HG03139 (cell line): Measurements from ENCODE around the gene TNFAIP8L3.
"Not testable (repeated sequence)": the region's sequence is repeated elsewhere in the genome, so short reads cannot be mapped to it uniquely, and the experiment has no call there.

Experiments used
- ATAC-seq: cut with Tn5 transposase; IDR thresholded peaks from one replicate; pipeline ENCODE4 v1.9.1; 2021; ENCODE audit not compliant: unreplicated experiment

TNFAIP8L3 gene

DNA sequence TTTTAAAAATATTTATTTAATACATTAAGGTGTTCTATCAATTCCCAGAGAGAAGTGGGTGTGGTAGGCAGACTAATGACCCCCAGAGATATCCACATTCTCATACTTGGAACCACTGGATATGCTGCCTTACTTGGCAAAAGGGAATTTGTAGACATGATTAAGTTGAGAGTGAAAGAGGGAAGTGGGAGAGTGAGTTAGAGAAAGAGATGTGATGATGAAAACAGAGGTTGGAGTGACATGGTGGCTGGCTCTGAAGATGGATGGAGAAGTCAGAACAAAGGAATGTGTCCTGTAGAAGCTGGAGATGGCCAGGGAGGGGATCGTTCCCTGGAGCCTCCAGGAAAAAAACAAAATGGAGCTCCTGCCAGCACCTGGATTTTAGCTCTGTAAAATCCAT is 32.0 kb downstream of the TNFAIP8L3 start:
- no peak for ATAC-seq

DNA sequence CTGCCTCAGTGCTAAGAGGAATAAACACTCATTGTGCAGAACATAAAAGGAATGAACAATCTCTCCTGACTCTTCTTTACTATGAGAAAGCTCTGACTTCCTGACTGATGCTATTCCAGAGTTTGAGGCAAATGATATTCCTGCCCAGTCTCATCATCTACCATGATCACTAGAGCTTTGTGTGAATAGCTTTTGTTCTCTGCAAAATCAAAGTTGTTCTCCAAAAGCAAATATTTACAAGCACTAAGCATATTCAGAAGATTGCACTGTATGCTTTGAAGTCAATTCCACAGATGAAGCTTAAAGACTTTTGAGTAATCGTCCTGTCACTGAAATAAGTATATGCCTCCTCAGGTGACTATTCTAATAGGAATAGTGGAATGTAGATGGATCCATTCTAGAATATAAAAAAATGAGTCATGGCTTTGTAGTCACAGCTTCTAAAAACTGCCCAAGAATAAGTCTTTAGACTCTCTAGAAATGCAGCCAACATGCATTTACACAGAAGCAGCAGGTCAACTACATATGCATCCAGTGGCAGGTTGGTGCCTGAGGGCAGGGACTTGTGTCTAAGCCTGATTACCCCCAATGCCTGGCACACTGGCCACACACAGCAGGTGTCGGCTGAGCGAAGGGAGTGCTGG is 34.6 kb downstream of the TNFAIP8L3 start:
- ATAC-seq: no peak

DNA sequence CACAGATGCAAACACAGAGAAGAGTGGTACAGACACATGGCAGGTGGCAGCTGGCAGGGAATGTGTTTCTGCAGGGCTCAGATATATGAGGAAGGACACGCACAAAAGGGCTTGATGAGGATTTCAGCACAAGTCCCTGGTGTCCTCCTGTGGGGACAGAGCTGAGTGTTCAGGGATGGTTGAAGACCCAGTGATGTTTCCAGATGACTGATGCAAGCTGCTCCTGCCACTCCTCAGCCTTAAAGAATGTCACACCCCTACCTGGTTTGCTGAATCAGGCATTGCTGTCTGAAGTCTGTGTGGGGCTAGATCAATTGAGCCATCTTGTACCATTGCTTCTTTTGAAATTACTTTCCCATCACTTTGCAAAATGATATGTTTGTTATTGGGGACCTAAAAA is 40.2 kb downstream of the TNFAIP8L3 start:
- ATAC-seq: no peak

GRCh38 chr15:51053571-51053970 is 41.1 kb downstream of the TNFAIP8L3 start:
- no peak for ATAC-seq

GRCh38 chr15:51051776-51052175 is 42.9 kb downstream of the TNFAIP8L3 start:
- ATAC-seq: no peak

DNA sequence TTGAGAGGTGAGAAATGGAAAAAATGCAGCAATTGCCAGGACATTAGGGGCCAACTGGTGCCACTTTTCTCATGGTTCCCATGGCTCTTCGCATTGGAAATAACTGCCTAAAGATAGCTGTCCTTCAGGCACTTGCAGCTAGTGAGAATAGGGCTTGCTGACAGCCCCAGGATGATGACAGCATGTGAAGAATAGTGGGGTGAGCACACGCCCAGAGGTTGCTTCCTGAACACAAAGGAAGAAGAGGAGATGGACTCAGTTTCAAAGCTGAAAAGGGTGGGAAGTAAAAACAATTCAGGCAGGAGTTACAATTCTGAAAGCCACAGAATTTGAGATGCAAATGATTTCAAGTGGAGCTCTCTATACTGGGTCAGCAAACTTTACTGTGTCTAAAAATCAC is 45.6 kb downstream of the TNFAIP8L3 start:
- no peak for ATAC-seq

GRCh38 chr15:51048308-51048707 is 46.4 kb downstream of the TNFAIP8L3 start:
- ATAC-seq: no peak

- ATAC-seq: no peak
Measured at GRCh38 chr15:51046799-51047449, 47.8 kb downstream of the TNFAIP8L3 start.

DNA sequence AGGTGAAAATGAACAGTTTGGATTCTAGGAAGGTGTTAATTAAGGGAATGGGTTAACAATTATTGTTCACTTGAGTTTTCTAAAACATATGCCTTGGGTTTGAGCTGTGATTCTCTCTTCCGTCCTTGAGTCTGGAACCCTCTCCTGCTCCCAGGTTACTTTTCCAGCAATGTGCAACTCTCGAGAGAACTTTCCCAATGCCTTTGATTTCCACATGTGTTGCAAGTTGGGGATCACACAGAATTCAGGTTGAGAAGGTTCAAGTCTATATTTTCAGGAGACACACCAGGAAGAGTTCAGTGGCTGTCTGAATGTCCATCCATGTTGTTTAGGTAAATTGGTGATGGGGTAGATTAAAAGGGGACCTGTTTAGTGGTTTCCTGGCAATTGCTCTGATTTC is 48.7 kb downstream of the TNFAIP8L3 start:
- ATAC-seq: no peak

DNA sequence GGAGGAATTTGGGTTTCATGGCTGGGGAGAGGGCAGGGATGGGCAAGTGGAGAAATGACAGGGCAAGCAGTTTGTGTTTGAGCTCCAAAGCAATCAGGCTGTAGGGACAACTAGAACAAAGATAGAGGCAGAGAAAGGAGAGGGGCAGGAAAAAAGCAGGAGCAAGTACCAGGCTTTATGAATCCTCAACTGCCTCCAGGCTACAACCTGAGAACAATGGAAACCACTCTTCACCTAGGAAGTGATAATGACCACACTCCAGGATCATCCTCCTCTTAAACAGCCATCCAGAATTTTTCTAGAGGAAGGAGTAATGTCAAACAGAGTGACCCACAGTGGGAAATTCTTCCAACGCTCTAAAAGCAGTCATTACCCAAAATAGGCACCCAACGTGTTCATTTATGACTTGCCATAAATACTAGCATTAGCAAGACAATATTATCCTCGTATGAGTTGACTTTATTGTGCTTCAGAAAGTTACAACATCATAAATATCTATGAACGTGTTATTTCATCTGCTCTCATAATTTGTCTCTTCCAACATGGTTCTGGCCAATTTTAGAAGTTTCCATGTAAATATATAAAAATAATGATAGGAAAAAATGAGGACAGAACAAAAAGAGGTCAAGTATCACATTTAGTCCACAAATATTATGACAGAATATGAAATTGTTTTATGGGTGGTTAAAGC is 50.5 kb downstream of the TNFAIP8L3 start:
- ATAC-seq: no peak

DNA sequence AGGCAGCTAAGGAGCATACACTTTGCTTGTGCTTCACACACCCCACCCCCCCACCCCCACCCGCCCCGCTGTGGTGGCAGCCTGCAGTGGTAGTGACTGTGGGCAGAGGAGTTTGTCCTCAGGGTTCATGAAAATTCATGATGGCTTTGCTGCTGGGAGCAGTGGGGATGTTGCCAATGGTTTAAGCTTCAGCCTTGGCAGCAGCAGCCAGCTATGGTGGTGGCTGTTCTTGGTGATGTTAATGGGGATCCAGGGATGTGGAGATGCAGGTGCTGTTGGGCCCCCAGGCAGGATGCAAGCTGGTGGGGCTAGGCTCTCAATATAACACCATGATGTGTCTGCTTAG is 55.8 kb downstream of the TNFAIP8L3 start:
- ATAC-seq: no peak

DNA sequence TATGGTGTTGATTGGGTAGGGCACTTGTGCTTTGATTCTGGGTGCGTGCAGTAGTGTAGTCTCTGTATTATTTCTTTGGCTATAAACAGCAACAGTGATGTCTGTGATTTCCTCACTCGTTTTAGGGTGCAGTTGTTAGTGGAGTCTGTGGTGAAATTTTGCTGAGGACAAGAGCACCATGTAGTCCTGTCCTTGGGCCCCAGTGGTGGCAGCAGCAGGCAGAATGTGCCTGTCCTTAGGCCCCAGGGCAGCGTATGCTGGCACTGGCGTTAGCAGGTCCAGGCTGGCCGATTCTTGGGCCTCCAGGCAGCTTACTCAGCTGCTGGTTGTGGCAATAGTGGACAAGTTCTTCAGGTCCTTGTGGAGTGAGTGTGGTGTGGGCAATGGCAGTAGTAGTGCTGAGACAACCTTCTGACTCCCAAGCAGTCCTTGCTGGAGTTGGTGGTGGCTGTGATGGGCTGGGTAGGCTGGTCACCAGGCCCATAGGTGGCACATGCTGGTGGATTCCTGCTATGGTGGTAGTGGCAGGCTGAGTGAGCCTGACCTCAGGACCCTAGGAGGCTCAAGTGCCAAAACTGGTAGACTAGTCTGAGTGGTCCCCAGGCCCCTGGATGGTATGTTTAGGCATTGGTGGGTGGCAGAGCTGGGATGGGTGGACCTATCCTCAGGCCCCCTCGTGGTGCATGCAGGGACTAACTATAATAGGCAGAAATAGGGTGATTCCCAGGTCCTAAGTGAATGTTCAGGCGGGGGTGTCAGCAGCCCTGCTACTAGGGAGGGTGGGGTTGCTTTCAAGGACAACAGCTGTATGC is 56.3 kb downstream of the TNFAIP8L3 start:
- ATAC-seq: no peak

- ATAC-seq: not testable (repeated sequence)
Measured at GRCh38 chr15:51037474-51037873, 57.2 kb downstream of the TNFAIP8L3 start.

- no peak for ATAC-seq
Measured at GRCh38 chr15:51030649-51031316, 63.9 kb downstream of the TNFAIP8L3 start.

DNA sequence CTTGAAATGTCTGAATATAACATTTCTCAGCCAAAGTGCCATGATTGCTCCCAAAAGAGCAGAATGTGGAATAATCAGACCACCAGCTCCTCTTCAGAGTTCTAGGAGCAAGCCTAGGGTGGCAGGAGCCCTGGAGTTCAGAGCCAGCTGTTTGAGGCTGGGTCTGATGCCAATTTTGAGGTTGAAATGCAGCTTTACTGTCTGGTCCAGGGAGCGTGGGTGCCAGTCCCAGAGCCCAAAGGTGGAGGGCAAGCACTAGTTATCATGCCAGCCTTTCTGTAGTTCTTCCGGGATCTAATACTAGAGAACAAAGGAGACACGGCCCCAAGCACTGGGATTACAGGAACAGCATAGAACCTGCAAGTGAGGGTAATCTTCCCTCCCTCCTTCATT is 69.3 kb downstream of the TNFAIP8L3 start:
- ATAC-seq: no peak

- no peak for ATAC-seq
Measured at GRCh38 chr15:51024735-51025453, 69.8 kb downstream of the TNFAIP8L3 start.

DNA sequence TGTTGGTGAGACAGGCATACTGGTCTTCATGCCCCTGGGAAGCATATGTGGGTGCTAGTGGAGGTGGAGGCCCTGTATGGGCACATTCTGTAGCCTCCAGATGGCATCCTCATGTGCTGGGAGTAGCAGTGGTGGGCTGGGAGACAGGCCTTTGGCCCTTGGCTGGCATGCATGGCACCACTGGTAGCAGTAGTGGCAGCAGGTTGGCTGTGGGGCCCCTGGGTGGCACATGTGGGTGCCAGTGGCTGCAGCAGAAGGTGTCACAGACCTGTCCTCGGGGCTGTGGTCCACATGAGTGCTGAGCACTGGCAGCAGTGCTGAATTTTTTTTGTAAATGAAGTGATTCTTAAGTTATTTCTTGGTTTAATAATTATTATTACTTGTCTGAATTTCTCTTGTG is 71.2 kb downstream of the TNFAIP8L3 start:
- no peak for ATAC-seq

- no peak for ATAC-seq
Measured at GRCh38 chr15:51022206-51022605, 72.5 kb downstream of the TNFAIP8L3 start.

GRCh38 chr15:51016615-51017014 is 78.1 kb downstream of the TNFAIP8L3 start:
- ATAC-seq: no peak

DNA sequence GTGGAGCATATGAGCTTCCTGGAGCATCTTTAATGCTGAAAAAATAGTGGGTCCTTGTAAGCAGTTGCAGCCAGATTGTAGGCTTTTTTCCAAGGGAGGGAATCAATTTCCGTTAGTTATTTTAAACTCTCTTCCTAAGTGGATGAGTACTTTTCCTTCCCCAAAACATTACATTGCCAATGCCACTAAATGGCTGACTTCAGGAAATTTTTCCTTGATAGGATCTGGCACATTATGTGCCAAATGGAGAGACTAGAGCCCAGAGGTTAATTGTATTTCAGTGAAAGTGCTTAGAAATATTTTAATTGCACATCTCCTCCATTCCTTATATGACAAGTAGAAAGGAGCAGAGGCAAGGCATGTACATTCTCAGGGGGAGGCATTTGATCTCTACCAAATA is 83.5 kb downstream of the TNFAIP8L3 start:
- ATAC-seq: no peak
